Loucy (cell line): ENCODE measurements around the gene NNAT.

Experiments
- CTCF ChIP-seq: fragments of 200-600 bp; sonication (generic); conservative IDR thresholded peaks from 2 replicates; pipeline ENCODE4 v1.5.1; 2014; ENCODE audit warnings: mild to moderate bottlenecking, antibody characterized with exemption, low read length
- EZH2phosphoT487 ChIP-seq: fragments of 200-600 bp; IDR thresholded peaks from 2 replicates; pipeline ENCODE4 v1.6.1; 2018; ENCODE audit warnings: antibody characterized with exemption, mild to moderate bottlenecking, moderate library complexity, borderline replicate concordance

DNA sequence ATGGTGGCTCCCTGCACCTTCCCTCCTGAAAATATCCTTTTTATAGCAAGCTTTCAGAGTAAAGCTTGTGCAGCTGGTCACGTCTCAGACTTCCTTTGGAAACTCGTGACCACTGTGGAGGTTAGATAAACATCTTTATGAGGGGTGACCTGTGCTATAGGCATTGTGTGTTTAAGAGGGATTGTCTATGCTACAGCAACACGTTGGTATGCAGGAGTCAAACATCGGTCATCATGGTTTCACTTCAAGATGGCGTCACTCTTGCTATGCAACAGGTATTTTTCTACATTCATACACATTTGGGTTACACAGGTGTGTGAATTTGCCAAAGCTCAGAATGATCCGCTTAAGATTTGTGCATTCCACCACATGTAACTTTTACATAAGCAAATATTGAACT, 21.2 kb downstream of the NNAT start:
- TF ChIP-seq CTCF (no peak), EZH2phosphoT487 (no peak)
